Loucy (cell line): ENCODE data around the gene FAM89B.

Source experiments
- H2AFZ ChIP-seq: fragments of 200-600 bp; sonication (generic); 2 replicates; pipeline ENCODE4 v1.6.0; 2016; ENCODE audit warnings: antibody characterized with exemption, mild to moderate bottlenecking, low read length, moderate library complexity
- H3F3A ChIP-seq: fragments of 200-600 bp; 2 replicates; pipeline ENCODE4 v1.6.0; 2016; ENCODE audit warnings: antibody characterized with exemption, low read depth, mild to moderate bottlenecking
- H3K27me3 ChIP-seq: fragments of 200-600 bp; sonication (generic); 2 replicates; pipeline ENCODE4 v1.6.1; 2014; ENCODE audit warnings: low read length, mild to moderate bottlenecking; ENCODE audit not compliant: insufficient read depth, poor library complexity, severe bottlenecking
- H3K36me3 ChIP-seq: fragments of 200-600 bp; sonication (generic); 2 replicates; pipeline ENCODE4 v1.6.1; 2016; ENCODE audit warnings: low read length; ENCODE audit not compliant: insufficient read depth
- H3K4me1 ChIP-seq: fragments of 200-600 bp; sonication (generic); 2 replicates; pipeline ENCODE4 v1.5.1; 2014; ENCODE audit warnings: low read length, mild to moderate bottlenecking; ENCODE audit not compliant: insufficient read depth, poor library complexity, severe bottlenecking
- H3K4me2 ChIP-seq: fragments of 200-600 bp; sonication (generic); 2 replicates; pipeline ENCODE4 v1.6.0; 2014; ENCODE audit warnings: antibody characterized with exemption, low read length, low read depth, mild to moderate bottlenecking; ENCODE audit not compliant: poor library complexity, severe bottlenecking
- H3K4me3 ChIP-seq: fragments of 200-600 bp; sonication (generic); 2 replicates; pipeline ENCODE4 v1.5.1; 2014; ENCODE audit warnings: low read length, mild to moderate bottlenecking, mixed read lengths; ENCODE audit not compliant: poor library complexity, severe bottlenecking
- H3K79me2 ChIP-seq: fragments of 200-600 bp; sonication (generic); 2 replicates; pipeline ENCODE4 v1.6.1; 2014; ENCODE audit warnings: low read length; ENCODE audit not compliant: insufficient read depth
- H3K9ac ChIP-seq: fragments of 200-600 bp; sonication (generic); 2 replicates; pipeline ENCODE4 v1.6.0; 2014; ENCODE audit warnings: mild to moderate bottlenecking, low read depth, low read length, moderate library complexity; ENCODE audit not compliant: poor library complexity, severe bottlenecking
- H3K9me2 ChIP-seq: fragments of 200-600 bp; sonication (generic); replicated peaks from 2 replicates; pipeline ENCODE4 v1.6.1; 2016; ENCODE audit warnings: low read depth, low read length, mixed read lengths
- H3K9me3 ChIP-seq: fragments of 200-600 bp; sonication (generic); 2 replicates; pipeline ENCODE4 v1.6.1; 2014; ENCODE audit warnings: mild to moderate bottlenecking, antibody characterized with exemption, low read length, low read depth; ENCODE audit not compliant: insufficient read depth
- H4K20me1 ChIP-seq: fragments of 200-600 bp; sonication (generic); 2 replicates; pipeline ENCODE4 v1.6.0; 2014; ENCODE audit warnings: antibody characterized with exemption, low read length, mild to moderate bottlenecking; ENCODE audit not compliant: insufficient read depth, poor library complexity, severe bottlenecking
- EZH2phosphoT487 ChIP-seq: fragments of 200-600 bp; IDR thresholded peaks from 2 replicates; pipeline ENCODE4 v1.6.1; 2018; ENCODE audit warnings: antibody characterized with exemption, mild to moderate bottlenecking, moderate library complexity, borderline replicate concordance
- TF ChIP-seq, protein P1 (sequence below): fragments of 200-600 bp; sonication (generic); conservative IDR thresholded peaks from 2 replicates; pipeline ENCODE4 v1.5.1; 2014; ENCODE audit warnings: mild to moderate bottlenecking, antibody characterized with exemption, low read length

FAM89B gene

DNA sequence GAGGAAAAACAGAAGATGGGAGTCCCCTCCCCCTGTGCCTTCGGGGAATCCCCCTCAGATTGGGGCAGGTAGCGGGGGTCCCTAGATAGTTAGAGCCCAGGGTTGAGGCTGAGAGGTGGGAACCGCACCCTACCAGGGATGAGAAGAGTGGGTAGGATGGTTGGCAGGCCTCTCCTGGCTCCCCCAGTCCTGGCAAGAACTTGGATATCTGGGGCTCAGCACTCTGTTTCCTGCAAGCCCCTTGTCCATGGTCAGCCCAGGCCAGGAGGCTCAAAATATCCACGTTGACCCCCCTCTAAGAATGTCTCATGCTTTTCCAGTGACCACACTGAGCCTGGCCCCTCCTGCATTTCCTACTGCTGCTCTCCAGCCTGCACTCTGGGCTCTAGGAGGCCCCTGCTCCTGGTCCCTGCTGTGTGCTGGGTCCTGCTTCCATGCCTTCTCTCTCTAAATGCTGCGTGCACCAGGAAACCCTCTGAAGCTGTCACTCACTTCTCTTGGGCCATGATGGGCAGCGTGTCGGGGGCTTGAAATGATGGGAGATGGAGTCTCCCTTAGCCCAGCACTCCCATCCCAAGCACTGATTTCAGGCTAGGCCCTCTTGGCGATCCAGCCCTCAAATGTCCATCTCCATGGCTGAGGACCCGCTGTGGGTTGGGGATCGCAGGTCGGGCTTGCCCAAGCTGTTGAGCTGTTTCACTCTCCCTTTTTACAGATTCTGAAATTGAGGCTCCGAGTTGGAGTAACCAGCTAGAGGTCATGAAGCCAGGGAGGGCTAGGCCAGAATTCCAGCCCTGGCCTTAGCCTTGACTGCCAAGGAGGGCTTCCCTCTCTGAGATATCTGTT is 39.6 kb downstream of the FAM89B start:
- peak overlapping the region; percentile 99 for H3K9ac ChIP-seq

DNA sequence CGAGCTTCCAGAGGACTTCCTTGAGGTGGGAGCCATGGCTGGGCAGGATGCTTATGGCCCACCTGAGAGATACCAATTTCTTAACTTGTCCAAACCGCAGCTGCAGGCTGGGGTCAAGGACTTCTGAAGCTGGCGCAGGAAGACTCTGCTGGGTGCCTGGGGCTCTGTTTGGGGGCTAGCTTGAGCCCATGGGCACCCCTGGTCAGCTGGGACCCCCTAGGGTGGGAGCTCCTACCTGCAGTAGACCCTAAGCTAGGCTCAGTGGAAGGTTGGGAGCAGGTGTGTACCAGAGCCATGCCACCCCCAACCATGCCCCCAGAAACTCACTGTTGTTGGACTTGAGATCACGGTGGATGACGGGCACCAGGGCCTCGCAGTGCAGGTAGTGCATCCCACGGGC is 40.4 kb downstream of the FAM89B start:
- Histone ChIP-seq H3K79me2 (peaks cover 91% of the 10 kb centered on the region), H3K36me3 (peaks cover 8% of the 10 kb centered on the region; the same call in 1 of the 2 replicates)

More for the DNA sequence above, 39.6 kb downstream of the FAM89B start:
- H3K4me2 ChIP-seq: peak overlapping the region; percentile 94
- H3K4me1 ChIP-seq: peaks cover 46% of the 10 kb centered on the region
- no peaks in the 10 kb centered on the region for H3K9me3 ChIP-seq
- H3F3A ChIP-seq: no peaks in the 10 kb centered on the region
- TF ChIP-seq, protein P1, sequence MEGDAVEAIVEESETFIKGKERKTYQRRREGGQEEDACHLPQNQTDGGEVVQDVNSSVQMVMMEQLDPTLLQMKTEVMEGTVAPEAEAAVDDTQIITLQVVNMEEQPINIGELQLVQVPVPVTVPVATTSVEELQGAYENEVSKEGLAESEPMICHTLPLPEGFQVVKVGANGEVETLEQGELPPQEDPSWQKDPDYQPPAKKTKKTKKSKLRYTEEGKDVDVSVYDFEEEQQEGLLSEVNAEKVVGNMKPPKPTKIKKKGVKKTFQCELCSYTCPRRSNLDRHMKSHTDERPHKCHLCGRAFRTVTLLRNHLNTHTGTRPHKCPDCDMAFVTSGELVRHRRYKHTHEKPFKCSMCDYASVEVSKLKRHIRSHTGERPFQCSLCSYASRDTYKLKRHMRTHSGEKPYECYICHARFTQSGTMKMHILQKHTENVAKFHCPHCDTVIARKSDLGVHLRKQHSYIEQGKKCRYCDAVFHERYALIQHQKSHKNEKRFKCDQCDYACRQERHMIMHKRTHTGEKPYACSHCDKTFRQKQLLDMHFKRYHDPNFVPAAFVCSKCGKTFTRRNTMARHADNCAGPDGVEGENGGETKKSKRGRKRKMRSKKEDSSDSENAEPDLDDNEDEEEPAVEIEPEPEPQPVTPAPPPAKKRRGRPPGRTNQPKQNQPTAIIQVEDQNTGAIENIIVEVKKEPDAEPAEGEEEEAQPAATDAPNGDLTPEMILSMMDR: no peak
- TF ChIP-seq EZH2phosphoT487: no peak
- peaks cover 84% of the 10 kb centered on the region for H3K79me2 ChIP-seq
- H3K4me3 ChIP-seq: peak overlapping the region; percentile 77
- H3K27me3 ChIP-seq: no peaks in the 10 kb centered on the region
- H2AFZ ChIP-seq: no peak overlapping the region
- peaks cover 53% of the 10 kb centered on the region for H4K20me1 ChIP-seq
- no peaks in the 10 kb centered on the region for H3K9me2 ChIP-seq
- peaks cover 10% of the 10 kb centered on the region; the same call in 1 of the 2 replicates for H3K36me3 ChIP-seq

DNA sequence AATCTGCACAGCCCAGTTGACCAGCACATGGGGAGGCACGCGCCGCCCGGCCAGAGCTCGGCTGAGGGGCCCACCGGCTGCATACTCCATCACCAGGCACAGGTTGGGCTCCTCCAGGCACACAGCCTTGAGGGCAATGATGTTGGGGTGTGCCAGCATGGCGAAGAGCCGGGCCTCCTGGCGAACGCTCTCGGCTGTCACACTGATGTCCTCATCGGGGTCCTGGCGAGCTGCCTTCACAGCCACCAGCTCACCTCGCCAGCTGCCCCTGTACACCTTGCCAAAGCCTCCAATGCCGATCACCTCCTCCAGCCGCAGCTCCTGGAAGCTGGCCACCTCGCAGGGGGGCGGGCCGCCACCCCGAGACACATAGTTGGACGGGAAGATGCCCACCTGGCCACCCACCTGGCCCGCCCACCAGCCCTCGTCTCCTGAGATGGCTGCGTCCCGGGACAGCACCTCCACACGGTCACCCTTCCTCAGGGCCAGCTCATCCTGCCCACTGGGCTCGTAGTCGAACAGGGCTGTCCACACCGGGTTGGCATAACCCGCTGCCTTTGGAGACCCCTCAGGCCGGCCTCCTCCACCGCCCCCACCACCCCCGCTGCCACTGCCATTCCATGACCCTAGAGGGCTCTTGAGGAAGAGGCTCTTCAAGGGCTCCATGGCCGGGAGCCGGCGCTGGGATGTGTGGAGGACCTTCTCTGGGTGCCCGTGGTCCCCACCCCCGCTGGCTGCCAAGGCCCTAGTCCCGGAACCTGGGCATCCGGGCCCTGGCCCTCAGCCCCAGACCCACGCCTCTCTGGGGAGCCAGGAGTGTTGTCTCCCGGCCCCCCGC is 41.0 kb downstream of the FAM89B start:
- H3K36me3 ChIP-seq: peaks cover 7% of the 10 kb centered on the region; the same call in 1 of the 2 replicates
- peaks cover 50% of the 10 kb centered on the region for H3K4me1 ChIP-seq
- H3K79me2 ChIP-seq: peaks cover 93% of the 10 kb centered on the region
- peak overlapping the region; percentile 94 for H3K4me2 ChIP-seq
- H3K4me3 ChIP-seq: peak overlapping the region; percentile 77
- no peaks in the 10 kb centered on the region for H3K9me2 ChIP-seq
- H3K9ac ChIP-seq: peak overlapping the region; percentile 99
- no peaks in the 10 kb centered on the region for H3K9me3 ChIP-seq
- TF ChIP-seq, protein P1: no peak
- no peak for TF ChIP-seq EZH2phosphoT487
- H3F3A ChIP-seq: no peaks in the 10 kb centered on the region
- peaks cover 67% of the 10 kb centered on the region for H4K20me1 ChIP-seq
- no peaks in the 10 kb centered on the region for H3K27me3 ChIP-seq
- H2AFZ ChIP-seq: 0 out of 2 replicates have a peak overlapping the region, but pooled peaks have one; percentile 24

More for the DNA sequence above, 40.4 kb downstream of the FAM89B start:
- H3K9ac ChIP-seq: peak overlapping the region; percentile 99
- peak overlapping the region; percentile 94 for H3K4me2 ChIP-seq
- H4K20me1 ChIP-seq: peaks cover 60% of the 10 kb centered on the region
- H3K9me2 ChIP-seq: no peaks in the 10 kb centered on the region
- H3F3A ChIP-seq: no peaks in the 10 kb centered on the region
- H3K4me1 ChIP-seq: peaks cover 50% of the 10 kb centered on the region
- TF ChIP-seq EZH2phosphoT487: no peak
- TF ChIP-seq, protein P1: no peak
- no peaks in the 10 kb centered on the region for H3K27me3 ChIP-seq
- H2AFZ ChIP-seq: no peak overlapping the region
- H3K9me3 ChIP-seq: no peaks in the 10 kb centered on the region
- H3K4me3 ChIP-seq: peak overlapping the region; percentile 77
